GM23338 (cell line): Measurements from ENCODE around the gene VEPH1. TPM values are rescaled to one million over a fixed set of nuclear protein-coding genes. Genes with fewer than 3 reads are reported as not detected.

Experiments
- ATAC-seq: fragments of 200-7000 bp; cut with Tn5 transposase; 3 replicates; pipeline ENCODE4 v1.9.1; 2020
- DNase-seq: peaks from one replicate; pipeline ENCODE4 v3.0.0-alpha.2; 2015; ENCODE audit warnings: low spot score
- H2AFZ ChIP-seq: fragments of 200-600 bp; sonication (generic); 2 replicates; pipeline ENCODE4 v1.8.0; 2016; ENCODE audit warnings: antibody characterized with exemption, mild to moderate bottlenecking, moderate library complexity
- H3F3A ChIP-seq: fragments of 200-600 bp; sonication (generic); replicated peaks from 2 replicates; pipeline ENCODE4 v1.8.0; 2017; ENCODE audit warnings: antibody characterized with exemption, mixed run types, low read depth
- H3K27ac ChIP-seq: fragments of 200-600 bp; sonication (generic); 2 replicates; pipeline ENCODE4 v1.6.1; 2016; ENCODE audit warnings: low read depth
- H3K27me3 ChIP-seq: fragments of 200-600 bp; sonication (generic); 2 replicates; pipeline ENCODE4 v1.8.0; 2016; ENCODE audit warnings: mild to moderate bottlenecking, mixed run types, moderate library complexity; ENCODE audit not compliant: insufficient read depth
- H3K36me3 ChIP-seq: fragments of 200-600 bp; sonication (generic); 2 replicates; pipeline ENCODE4 v1.8.0; 2016; ENCODE audit warnings: mild to moderate bottlenecking; ENCODE audit not compliant: insufficient read depth
- H3K4me1 ChIP-seq: fragments of 200-600 bp; sonication (generic); 2 replicates; pipeline ENCODE4 v1.8.0; 2016; ENCODE audit warnings: mild to moderate bottlenecking, moderate library complexity; ENCODE audit not compliant: insufficient read depth
- H3K4me2 ChIP-seq: fragments of 200-600 bp; sonication (generic); 2 replicates; pipeline ENCODE4 v1.7.1; 2017; ENCODE audit warnings: mixed run types
- H3K4me3 ChIP-seq: fragments of 200-600 bp; sonication (generic); 2 replicates; pipeline ENCODE4 v1.6.1; 2016; ENCODE audit warnings: mixed run types
- H3K79me2 ChIP-seq: fragments of 200-600 bp; sonication (generic); replicated peaks from 2 replicates; pipeline ENCODE4 v1.8.0; 2017; ENCODE audit warnings: mild to moderate bottlenecking; ENCODE audit not compliant: insufficient read depth
- H3K9me2 ChIP-seq: fragments of 200-600 bp; sonication (generic); 2 replicates; pipeline ENCODE4 v1.8.0; 2017; ENCODE audit not compliant: insufficient read depth
- H4K20me1 ChIP-seq: fragments of 200-600 bp; sonication (generic); replicated peaks from 2 replicates; pipeline ENCODE4 v1.8.0; 2017; ENCODE audit warnings: mild to moderate bottlenecking; ENCODE audit not compliant: insufficient read depth
- H3K27ac Mint-ChIP-seq: 2 replicates; pipeline ENCODE4 v1.8.0; 2020; ENCODE audit warnings: inconsistent platforms, mild to moderate bottlenecking, moderate library complexity, mixed read lengths
- H3K27me3 Mint-ChIP-seq: 3 replicates; pipeline ENCODE4 v1.8.0; 2022; ENCODE audit warnings: low read depth, mild to moderate bottlenecking, moderate library complexity, mixed read lengths, inconsistent platforms; ENCODE audit not compliant: insufficient read depth, poor library complexity
- H3K36me3 Mint-ChIP-seq: 3 replicates; pipeline ENCODE4 v1.8.0; 2021; ENCODE audit warnings: low read depth, mild to moderate bottlenecking, inconsistent platforms, moderate library complexity, mixed read lengths
- H3K4me1 Mint-ChIP-seq: 3 replicates; pipeline ENCODE4 v1.8.0; 2020; ENCODE audit warnings: mild to moderate bottlenecking, inconsistent platforms, mixed read lengths
- H3K4me3 Mint-ChIP-seq: 3 replicates; pipeline ENCODE4 v1.8.0; 2021; ENCODE audit warnings: moderate library complexity, mild to moderate bottlenecking, inconsistent platforms, mixed read lengths
- H3K9me3 Mint-ChIP-seq: 3 replicates; pipeline ENCODE4 v1.8.0; 2020; ENCODE audit warnings: moderate library complexity, mild to moderate bottlenecking, inconsistent platforms, mixed read lengths
- CTCF ChIP-seq, 2 experiments: fragments of 200-600 bp in 1 of 2; sonication (generic) in 1 of 2; conservative IDR thresholded peaks; 2 replicates each; pipeline versions ENCODE4 v1.5.1 to v1.6.1; 2016 to 2017; ENCODE audit warnings: antibody characterized with exemption in 2 of 2, low read depth in 2 of 2, mild to moderate bottlenecking in 2 of 2, moderate library complexity in 1 of 2
- ETS1 ChIP-seq: IDR thresholded peaks from 2 replicates; pipeline ENCODE4 v1.6.1; 2016; ENCODE audit warnings: antibody characterized with exemption
- EZH2 ChIP-seq: fragments of 200-600 bp; sonication (generic); IDR thresholded peaks from one replicate; pipeline ENCODE4 v1.8.0; 2017; ENCODE audit warnings: antibody characterized with exemption, mild to moderate bottlenecking, low read depth; ENCODE audit not compliant: unreplicated experiment
- EZH2phosphoT487 ChIP-seq: fragments of 200-600 bp; sonication (generic); IDR thresholded peaks from one replicate; pipeline ENCODE4 v1.8.1; 2018; ENCODE audit warnings: antibody characterized with exemption; ENCODE audit not compliant: unreplicated experiment
- NANOG ChIP-seq: IDR thresholded peaks from 2 replicates; pipeline ENCODE4 v1.6.1; 2016; ENCODE audit warnings: antibody characterized with exemption, borderline replicate concordance
- POLR2AphosphoS5 ChIP-seq: IDR thresholded peaks from 2 replicates; pipeline ENCODE4 v1.6.1; 2016; ENCODE audit warnings: antibody characterized with exemption, low read depth
- REST ChIP-seq: IDR thresholded peaks from one replicate; pipeline ENCODE4 v1.6.1; 2018; ENCODE audit warnings: antibody characterized with exemption; ENCODE audit not compliant: unreplicated experiment
- STAT1 ChIP-seq: IDR thresholded peaks from one replicate; pipeline ENCODE4 v1.6.1; 2016; ENCODE audit warnings: antibody characterized with exemption; ENCODE audit not compliant: unreplicated experiment
- ZNF114 ChIP-seq: fragments of 250-450 bp; sonication (Bioruptor Pico); IDR thresholded peaks from 2 replicates; pipeline ENCODE4 v1.5.0; 2020; ENCODE audit warnings: mild to moderate bottlenecking, moderate library complexity
- ZNF462 ChIP-seq: fragments of 250-450 bp; sonication (Bioruptor Pico); IDR thresholded peaks from 2 replicates; pipeline ENCODE4 v1.5.0; 2020; ENCODE audit warnings: mild to moderate bottlenecking, moderate library complexity
- polyA plus RNA-seq: library from polyadenylated mRNA; unstranded; fragments of >200 nt; fragmentation: Nextera tagmentation; extraction: Ambion mirVana; gene quantifications from 2 replicates; pipeline ENCODE4 v1.2.1, GENCODE V29; 2016
- total RNA-seq: library from RNA; depleted of rRNA; stranded (reverse); fragments of >200 nt; shearing (Covaris generic); gene quantifications from 2 replicates; pipeline ENCODE4 v1.2.3, GENCODE V29; 2014

The VEPH1 gene
- total and polyA plus RNA-seq, 2 experiments from 2014 or later, result 15.4 to 33.8 TPM

GRCh38 chr3:157398598-157398997 lies 104.6 kb downstream of the VEPH1 start (continued):
- no peak for TF ChIP-seq ZNF462 (CRISPR knock-in tag)
- no peak for TF ChIP-seq NANOG
- TF ChIP-seq ZNF114 (CRISPR knock-in tag), result no peak
- no peak for TF ChIP-seq EZH2phosphoT487
- no peak for TF ChIP-seq STAT1
- no peak for TF ChIP-seq ETS1
- TF ChIP-seq EZH2, result no peak

GRCh38 chr3:157394411-157394810 lies 108.8 kb downstream of the VEPH1 start:
- Histone ChIP-seq H3K36me3 (no peaks in the 10 kb centered on the region), H3K4me1 (no peaks in the 10 kb centered on the region), H3K27ac (no peak overlapping the region), H3K79me2 (no peaks in the 10 kb centered on the region), H3K4me3 (no peak overlapping the region), H4K20me1 (no peaks in the 10 kb centered on the region), H3K4me2 (no peak overlapping the region), H2AFZ (no peak overlapping the region), H3F3A (no peaks in the 10 kb centered on the region), H3K9me2 (0 out of 2 replicates have a peak, but pooled peaks cover 3% of the 10 kb centered on the region), H3K27me3 (no peaks in the 10 kb centered on the region)
- no peak for DNase-seq
- Mint-ChIP-seq H3K36me3 (no peaks in the 10 kb centered on the region), H3K4me1 (no peaks in the 10 kb centered on the region), H3K27ac (no peak overlapping the region), H3K27me3 (peaks cover 2% of the 10 kb centered on the region), H3K4me3 (no peak overlapping the region), H3K9me3 (no peaks in the 10 kb centered on the region)
- ATAC-seq, result no peak
- TF ChIP-seq CTCF (conservative IDR thresholded peaks at IDR 0.05; ENCODE audit: low read depth in 2 of 2), result no peak
- TF ChIP-seq ZNF114 (CRISPR knock-in tag), result no peak
- TF ChIP-seq EZH2, result no peak
- TF ChIP-seq POLR2AphosphoS5, result no peak
- TF ChIP-seq NANOG, result no peak
- TF ChIP-seq REST, result no peak
- TF ChIP-seq STAT1, result no peak
